SU-DHL-6 (cell line): ENCODE results near the gene CCDC187.

Experiments used
- H2AFZ ChIP-seq: fragments of 200-600 bp; sonication (generic); 2 replicates; pipeline ENCODE4 v1.6.1; 2014; ENCODE audit warnings: low read depth, mild to moderate bottlenecking, moderate library complexity, mixed read lengths, antibody characterized with exemption, low read length; ENCODE audit not compliant: severe bottlenecking
- H3F3A ChIP-seq: fragments of 200-600 bp; shearing (Covaris generic); 2 replicates; pipeline ENCODE4 v1.6.0; 2016; ENCODE audit warnings: antibody characterized with exemption, mild to moderate bottlenecking; ENCODE audit not compliant: insufficient read depth
- H3K27ac ChIP-seq: fragments of 200-600 bp; sonication (generic); 2 replicates; pipeline ENCODE4 v1.5.1; 2016; ENCODE audit warnings: low read depth, mild to moderate bottlenecking, low read length, moderate library complexity, mixed read lengths
- H3K27me3 ChIP-seq: fragments of 200-600 bp; sonication (generic), shearing (Covaris generic); 2 replicates; pipeline ENCODE4 v1.6.0; 2014; ENCODE audit warnings: mild to moderate bottlenecking, low read length
- H3K36me3 ChIP-seq: fragments of 200-600 bp; sonication (generic); 2 replicates; pipeline ENCODE4 v1.6.1; 2014; ENCODE audit warnings: mild to moderate bottlenecking, low read length, mixed read lengths
- H3K4me2 ChIP-seq: fragments of 300-600, 200-600 bp; shearing (Covaris generic), sonication (generic); 2 replicates; pipeline ENCODE4 v1.6.0; 2014; ENCODE audit warnings: low read length, low read depth, mild to moderate bottlenecking; ENCODE audit not compliant: poor library complexity, severe bottlenecking
- H3K4me3 ChIP-seq: fragments of 200-600 bp; sonication (generic); 2 replicates; pipeline ENCODE4 v1.5.1; 2014; ENCODE audit warnings: antibody characterized with exemption, low read length, mild to moderate bottlenecking, mixed read lengths; ENCODE audit not compliant: insufficient read depth, poor library complexity, severe bottlenecking
- H3K79me2 ChIP-seq: fragments of 200-600 bp; sonication (generic); 2 replicates; pipeline ENCODE4 v1.6.1; 2014; ENCODE audit warnings: mild to moderate bottlenecking, low read length, moderate library complexity; ENCODE audit not compliant: insufficient read depth
- H3K9ac ChIP-seq: fragments of 200-600 bp; sonication (generic); 2 replicates; pipeline ENCODE4 v1.7.0; 2014; ENCODE audit warnings: mild to moderate bottlenecking, low read length
- H3K9me2 ChIP-seq: fragments of 200-600 bp; sonication (generic); replicated peaks from 2 replicates; pipeline ENCODE4 v1.6.1; 2014; ENCODE audit warnings: low read length; ENCODE audit not compliant: insufficient read depth
- H3K9me3 ChIP-seq: fragments of 200-600 bp; sonication (generic); 2 replicates; pipeline ENCODE4 v1.6.1; 2014; ENCODE audit warnings: low read length, mixed read lengths; ENCODE audit not compliant: insufficient read depth
- H4K20me1 ChIP-seq: fragments of 200-600 bp; sonication (generic); 2 replicates; pipeline ENCODE4 v1.6.1; 2014; ENCODE audit warnings: low read depth, mild to moderate bottlenecking, antibody characterized with exemption, low read length, moderate library complexity, mixed read lengths
- CTCF ChIP-seq: fragments of 200-600 bp; sonication (generic); IDR thresholded peaks from one replicate; pipeline ENCODE4 v1.5.1; 2017; ENCODE audit warnings: antibody characterized with exemption, mild to moderate bottlenecking, low read length, moderate library complexity; ENCODE audit not compliant: insufficient read depth, poor library complexity, severe bottlenecking
- EZH2phosphoT487 ChIP-seq: fragments of 200-600 bp; sonication (generic), shearing (Covaris generic); conservative IDR thresholded peaks from 2 replicates; pipeline ENCODE4 v1.6.1; 2018; ENCODE audit warnings: mild to moderate bottlenecking, antibody characterized with exemption, low read length, moderate library complexity, mixed read lengths

CCDC187 gene

DNA sequence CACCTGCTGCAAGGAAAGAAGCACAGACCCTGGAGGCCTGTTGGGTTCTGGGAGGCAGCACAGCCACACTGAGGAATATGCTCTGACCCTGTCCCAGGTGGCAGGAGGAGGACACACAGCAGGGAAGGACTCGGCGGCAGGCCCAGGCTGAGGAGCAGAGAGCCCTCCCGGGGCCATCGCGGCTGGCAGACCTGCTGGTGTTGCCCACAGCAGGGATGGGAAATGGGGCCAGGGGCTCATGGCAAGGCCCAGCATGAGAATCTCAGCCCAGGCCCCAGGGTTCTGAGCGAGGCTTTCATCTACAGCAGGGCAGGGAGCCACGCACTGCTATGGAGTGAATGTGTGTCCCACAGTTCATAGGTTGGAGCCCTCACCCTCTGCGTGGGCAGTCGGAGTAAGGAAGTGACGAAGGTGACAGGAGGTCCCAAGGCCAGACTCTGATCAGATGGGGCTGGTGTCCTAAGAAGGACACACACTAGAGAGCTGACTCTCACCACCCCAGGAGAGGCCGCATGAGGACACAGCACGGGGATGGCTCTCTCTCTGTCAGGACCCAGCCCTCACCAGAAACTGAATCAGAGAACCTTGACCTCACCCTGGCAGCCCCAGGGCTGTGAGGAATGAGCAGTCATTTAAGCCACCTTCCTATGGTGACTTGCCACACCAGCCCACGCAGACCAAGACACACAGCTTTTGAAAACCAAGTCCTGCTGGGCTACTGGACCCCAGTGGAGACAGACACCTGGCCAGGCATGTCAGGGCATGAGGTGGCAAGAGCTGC is 13.2 kb upstream of the CCDC187 start:
- Histone ChIP-seq H3K36me3 (no peaks in the 10 kb centered on the region), H3K9me2 (no peaks in the 10 kb centered on the region), H4K20me1 (no peaks in the 10 kb centered on the region), H3K9ac (no peak overlapping the region), H3K27ac (no peak overlapping the region), H3K4me3 (no peak overlapping the region), H3K79me2 (no peaks in the 10 kb centered on the region), H2AFZ (no peak overlapping the region), H3K4me2 (no peak overlapping the region), H3K27me3 (no peaks in the 10 kb centered on the region), H3K9me3 (peaks cover 13% of the 10 kb centered on the region; the same call in 1 of the 2 replicates), H3F3A (no peaks in the 10 kb centered on the region)
- TF ChIP-seq EZH2phosphoT487 (no peak), CTCF (no peak)

DNA sequence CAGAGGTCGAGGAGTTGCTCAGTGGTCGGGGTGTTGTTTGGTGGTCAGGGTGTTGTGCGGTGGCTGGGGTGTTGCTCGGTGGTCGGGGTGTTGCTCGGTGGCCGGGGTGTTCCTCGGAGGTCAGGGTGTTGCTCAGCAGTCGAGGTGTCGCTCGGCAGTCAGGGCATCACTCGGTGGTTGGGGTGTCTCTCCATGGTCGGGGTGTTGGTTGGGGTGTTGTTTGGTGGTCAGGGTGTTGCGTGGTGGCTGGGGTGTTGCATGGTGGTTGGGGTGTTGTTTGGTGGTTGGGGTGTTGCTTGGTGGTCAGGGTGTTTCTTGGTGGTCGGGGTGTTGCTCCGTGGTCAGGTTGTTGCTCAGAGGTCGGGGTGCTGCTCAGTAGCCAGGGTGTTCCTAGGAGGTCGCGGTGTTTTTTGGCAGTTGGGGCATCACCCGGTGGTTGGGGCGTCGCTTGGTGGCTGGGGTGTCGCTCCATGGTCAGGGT is 12.4 kb upstream of the CCDC187 start:
- H3K4me3 ChIP-seq: no peak overlapping the region
- peaks cover 13% of the 10 kb centered on the region; the same call in 1 of the 2 replicates for H3K9me3 ChIP-seq
- H3K4me2 ChIP-seq: no peak overlapping the region
- H3K9me2 ChIP-seq: no peaks in the 10 kb centered on the region
- H3K27ac ChIP-seq: no peak overlapping the region
- TF ChIP-seq CTCF (no peak), EZH2phosphoT487 (no peak)
- no peaks in the 10 kb centered on the region for H3K36me3 ChIP-seq
- no peak overlapping the region for H2AFZ ChIP-seq
- no peak overlapping the region for H3K9ac ChIP-seq
- H3F3A ChIP-seq: no peaks in the 10 kb centered on the region
- H3K79me2 ChIP-seq: no peaks in the 10 kb centered on the region
- H4K20me1 ChIP-seq: no peaks in the 10 kb centered on the region
- no peaks in the 10 kb centered on the region for H3K27me3 ChIP-seq

GRCh38 chr9:136314944-136315343 is 11.1 kb upstream of the CCDC187 start:
- no peak overlapping the region for H3K27ac ChIP-seq
- no peaks in the 10 kb centered on the region for H3K79me2 ChIP-seq
- no peak overlapping the region for H3K4me3 ChIP-seq
- H3K9me3 ChIP-seq: peaks cover 13% of the 10 kb centered on the region; the same call in 1 of the 2 replicates
- H3F3A ChIP-seq: no peaks in the 10 kb centered on the region
- no peak overlapping the region for H3K9ac ChIP-seq
- no peaks in the 10 kb centered on the region for H4K20me1 ChIP-seq
- TF ChIP-seq EZH2phosphoT487: no peak
- no peak for TF ChIP-seq CTCF
- H3K36me3 ChIP-seq: no peaks in the 10 kb centered on the region
- H2AFZ ChIP-seq: no peak overlapping the region
- no peak overlapping the region for H3K4me2 ChIP-seq
- no peaks in the 10 kb centered on the region for H3K9me2 ChIP-seq
- H3K27me3 ChIP-seq: no peaks in the 10 kb centered on the region
